ENCODE results near the gene KRT35. TPM values are rescaled to one million over a fixed set of nuclear protein-coding genes. Genes with fewer than 3 reads are reported as not detected.

The KRT35 gene
- total and polyA plus RNA-seq, 2 experiments from 2014 or later = not detected

DNA sequence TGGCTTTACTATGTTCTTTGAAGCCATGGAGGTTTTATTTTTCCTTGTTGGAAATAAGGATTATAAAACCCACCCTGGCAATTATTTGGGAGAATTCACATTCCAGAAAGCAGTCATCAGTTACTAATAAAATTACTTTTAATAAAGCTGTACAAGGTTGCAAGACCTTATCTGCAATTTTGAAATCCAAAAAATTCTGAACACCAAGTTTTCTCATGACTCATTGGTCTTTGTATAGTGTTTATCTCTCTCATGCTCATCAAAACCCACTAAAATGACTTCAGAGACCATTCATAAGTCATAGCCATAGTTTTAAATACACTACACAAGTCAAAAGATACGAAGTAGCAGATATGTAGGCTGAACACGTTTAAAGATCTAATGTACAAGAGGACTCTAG is 34.1 kb downstream of the KRT35 start:
- Mint-ChIP-seq H3K27ac (no peak overlapping the region), H3K36me3 (ENCODE audit: low read depth) (peaks cover 2% of the 10 kb centered on the region; the same call in 1 of the 3 replicates), H3K4me1 (no peaks in the 10 kb centered on the region), H3K9me3 (peaks cover 13% of the 10 kb centered on the region; the same call in 2 of the 3 replicates), H3K27me3 (ENCODE audit: insufficient read depth, low read depth, poor library complexity) (peaks cover 2% of the 10 kb centered on the region), H3K4me3 (no peak overlapping the region)
- H3K27ac ChIP-seq (ENCODE audit: low read depth) = no peak overlapping the region
- no peak overlapping the region for H3K4me3 ChIP-seq
- H3K9me2 ChIP-seq (ENCODE audit: insufficient read depth) = 0 out of 2 replicates have a peak, but pooled peaks cover 11% of the 10 kb centered on the region
- no peaks in the 10 kb centered on the region for H3F3A ChIP-seq (replicated peaks; ENCODE audit: low read depth)
- no peaks in the 10 kb centered on the region for H3K79me2 ChIP-seq (replicated peaks; ENCODE audit: insufficient read depth)
- H4K20me1 ChIP-seq (replicated peaks; ENCODE audit: insufficient read depth) = no peaks in the 10 kb centered on the region
- no peaks in the 10 kb centered on the region for H3K4me1 ChIP-seq (ENCODE audit: insufficient read depth)
- no peaks in the 10 kb centered on the region for H3K27me3 ChIP-seq (ENCODE audit: insufficient read depth)
- ATAC-seq (no peak), DNase-seq (ENCODE audit: low spot score) (no peak)
- no peak overlapping the region for H2AFZ ChIP-seq
- H3K36me3 ChIP-seq (ENCODE audit: insufficient read depth) = no peaks in the 10 kb centered on the region
- H3K4me2 ChIP-seq = no peak overlapping the region
- TF ChIP-seq JUNB (IDR thresholded peaks at IDR 0.05; ENCODE audit: unreplicated experiment) (no peak), EZH2phosphoT487 (IDR thresholded peaks at IDR 0.05; ENCODE audit: unreplicated experiment) (no peak), EZH2 (IDR thresholded peaks at IDR 0.05; ENCODE audit: low read depth, unreplicated experiment) (no peak), ZNF331 (CRISPR knock-in tag; IDR thresholded peaks at IDR 0.05; ENCODE audit: low read depth) (no peak), POLR2AphosphoS5 (IDR thresholded peaks at IDR 0.05; ENCODE audit: low read depth) (no peak), ZNF114 (CRISPR knock-in tag; IDR thresholded peaks at IDR 0.05) (no peak), CREB1 (CRISPR knock-in tag; IDR thresholded peaks at IDR 0.05; ENCODE audit: low read depth) (no peak)
- TF ChIP-seq, protein P1, sequence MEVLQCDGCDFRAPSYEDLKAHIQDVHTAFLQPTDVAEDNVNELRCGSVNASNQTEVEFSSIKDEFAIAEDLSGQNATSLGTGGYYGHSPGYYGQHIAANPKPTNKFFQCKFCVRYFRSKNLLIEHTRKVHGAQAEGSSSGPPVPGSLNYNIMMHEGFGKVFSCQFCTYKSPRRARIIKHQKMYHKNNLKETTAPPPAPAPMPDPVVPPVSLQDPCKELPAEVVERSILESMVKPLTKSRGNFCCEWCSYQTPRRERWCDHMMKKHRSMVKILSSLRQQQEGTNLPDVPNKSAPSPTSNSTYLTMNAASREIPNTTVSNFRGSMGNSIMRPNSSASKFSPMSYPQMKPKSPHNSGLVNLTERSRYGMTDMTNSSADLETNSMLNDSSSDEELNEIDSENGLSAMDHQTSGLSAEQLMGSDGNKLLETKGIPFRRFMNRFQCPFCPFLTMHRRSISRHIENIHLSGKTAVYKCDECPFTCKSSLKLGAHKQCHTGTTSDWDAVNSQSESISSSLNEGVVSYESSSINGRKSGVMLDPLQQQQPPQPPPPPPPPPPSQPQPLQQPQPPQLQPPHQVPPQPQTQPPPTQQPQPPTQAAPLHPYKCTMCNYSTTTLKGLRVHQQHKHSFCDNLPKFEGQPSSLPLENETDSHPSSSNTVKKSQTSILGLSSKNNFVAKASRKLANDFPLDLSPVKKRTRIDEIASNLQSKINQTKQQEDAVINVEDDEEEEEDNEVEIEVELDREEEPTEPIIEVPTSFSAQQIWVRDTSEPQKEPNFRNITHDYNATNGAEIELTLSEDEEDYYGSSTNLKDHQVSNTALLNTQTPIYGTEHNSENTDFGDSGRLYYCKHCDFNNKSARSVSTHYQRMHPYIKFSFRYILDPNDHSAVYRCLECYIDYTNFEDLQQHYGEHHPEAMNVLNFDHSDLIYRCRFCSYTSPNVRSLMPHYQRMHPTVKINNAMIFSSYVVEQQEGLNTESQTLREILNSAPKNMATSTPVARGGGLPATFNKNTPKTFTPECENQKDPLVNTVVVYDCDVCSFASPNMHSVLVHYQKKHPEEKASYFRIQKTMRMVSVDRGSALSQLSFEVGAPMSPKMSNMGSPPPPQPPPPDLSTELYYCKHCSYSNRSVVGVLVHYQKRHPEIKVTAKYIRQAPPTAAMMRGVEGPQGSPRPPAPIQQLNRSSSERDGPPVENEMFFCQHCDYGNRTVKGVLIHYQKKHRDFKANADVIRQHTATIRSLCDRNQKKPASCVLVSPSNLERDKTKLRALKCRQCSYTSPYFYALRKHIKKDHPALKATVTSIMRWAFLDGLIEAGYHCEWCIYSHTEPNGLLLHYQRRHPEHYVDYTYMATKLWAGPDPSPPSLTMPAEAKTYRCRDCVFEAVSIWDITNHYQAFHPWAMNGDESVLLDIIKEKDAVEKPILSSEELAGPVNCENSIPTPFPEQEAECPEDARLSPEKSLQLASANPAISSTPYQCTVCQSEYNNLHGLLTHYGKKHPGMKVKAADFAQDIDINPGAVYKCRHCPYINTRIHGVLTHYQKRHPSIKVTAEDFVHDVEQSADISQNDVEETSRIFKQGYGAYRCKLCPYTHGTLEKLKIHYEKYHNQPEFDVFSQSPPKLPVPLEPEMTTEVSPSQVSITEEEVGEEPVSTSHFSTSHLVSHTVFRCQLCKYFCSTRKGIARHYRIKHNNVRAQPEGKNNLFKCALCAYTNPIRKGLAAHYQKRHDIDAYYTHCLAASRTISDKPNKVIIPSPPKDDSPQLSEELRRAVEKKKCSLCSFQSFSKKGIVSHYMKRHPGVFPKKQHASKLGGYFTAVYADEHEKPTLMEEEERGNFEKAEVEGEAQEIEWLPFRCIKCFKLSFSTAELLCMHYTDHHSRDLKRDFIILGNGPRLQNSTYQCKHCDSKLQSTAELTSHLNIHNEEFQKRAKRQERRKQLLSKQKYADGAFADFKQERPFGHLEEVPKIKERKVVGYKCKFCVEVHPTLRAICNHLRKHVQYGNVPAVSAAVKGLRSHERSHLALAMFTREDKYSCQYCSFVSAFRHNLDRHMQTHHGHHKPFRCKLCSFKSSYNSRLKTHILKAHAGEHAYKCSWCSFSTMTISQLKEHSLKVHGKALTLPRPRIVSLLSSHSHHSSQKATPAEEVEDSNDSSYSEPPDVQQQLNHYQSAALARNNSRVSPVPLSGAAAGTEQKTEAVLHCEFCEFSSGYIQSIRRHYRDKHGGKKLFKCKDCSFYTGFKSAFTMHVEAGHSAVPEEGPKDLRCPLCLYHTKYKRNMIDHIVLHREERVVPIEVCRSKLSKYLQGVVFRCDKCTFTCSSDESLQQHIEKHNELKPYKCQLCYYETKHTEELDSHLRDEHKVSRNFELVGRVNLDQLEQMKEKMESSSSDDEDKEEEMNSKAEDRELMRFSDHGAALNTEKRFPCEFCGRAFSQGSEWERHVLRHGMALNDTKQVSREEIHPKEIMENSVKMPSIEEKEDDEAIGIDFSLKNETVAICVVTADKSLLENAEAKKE (CRISPR knock-in tag; IDR thresholded peaks at IDR 0.05) = no peak
- TF ChIP-seq, protein P2, sequence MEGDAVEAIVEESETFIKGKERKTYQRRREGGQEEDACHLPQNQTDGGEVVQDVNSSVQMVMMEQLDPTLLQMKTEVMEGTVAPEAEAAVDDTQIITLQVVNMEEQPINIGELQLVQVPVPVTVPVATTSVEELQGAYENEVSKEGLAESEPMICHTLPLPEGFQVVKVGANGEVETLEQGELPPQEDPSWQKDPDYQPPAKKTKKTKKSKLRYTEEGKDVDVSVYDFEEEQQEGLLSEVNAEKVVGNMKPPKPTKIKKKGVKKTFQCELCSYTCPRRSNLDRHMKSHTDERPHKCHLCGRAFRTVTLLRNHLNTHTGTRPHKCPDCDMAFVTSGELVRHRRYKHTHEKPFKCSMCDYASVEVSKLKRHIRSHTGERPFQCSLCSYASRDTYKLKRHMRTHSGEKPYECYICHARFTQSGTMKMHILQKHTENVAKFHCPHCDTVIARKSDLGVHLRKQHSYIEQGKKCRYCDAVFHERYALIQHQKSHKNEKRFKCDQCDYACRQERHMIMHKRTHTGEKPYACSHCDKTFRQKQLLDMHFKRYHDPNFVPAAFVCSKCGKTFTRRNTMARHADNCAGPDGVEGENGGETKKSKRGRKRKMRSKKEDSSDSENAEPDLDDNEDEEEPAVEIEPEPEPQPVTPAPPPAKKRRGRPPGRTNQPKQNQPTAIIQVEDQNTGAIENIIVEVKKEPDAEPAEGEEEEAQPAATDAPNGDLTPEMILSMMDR (conservative IDR thresholded peaks at IDR 0.05; ENCODE audit: low read depth in 2 of 2) = no peak
- TF ChIP-seq, protein P3, sequence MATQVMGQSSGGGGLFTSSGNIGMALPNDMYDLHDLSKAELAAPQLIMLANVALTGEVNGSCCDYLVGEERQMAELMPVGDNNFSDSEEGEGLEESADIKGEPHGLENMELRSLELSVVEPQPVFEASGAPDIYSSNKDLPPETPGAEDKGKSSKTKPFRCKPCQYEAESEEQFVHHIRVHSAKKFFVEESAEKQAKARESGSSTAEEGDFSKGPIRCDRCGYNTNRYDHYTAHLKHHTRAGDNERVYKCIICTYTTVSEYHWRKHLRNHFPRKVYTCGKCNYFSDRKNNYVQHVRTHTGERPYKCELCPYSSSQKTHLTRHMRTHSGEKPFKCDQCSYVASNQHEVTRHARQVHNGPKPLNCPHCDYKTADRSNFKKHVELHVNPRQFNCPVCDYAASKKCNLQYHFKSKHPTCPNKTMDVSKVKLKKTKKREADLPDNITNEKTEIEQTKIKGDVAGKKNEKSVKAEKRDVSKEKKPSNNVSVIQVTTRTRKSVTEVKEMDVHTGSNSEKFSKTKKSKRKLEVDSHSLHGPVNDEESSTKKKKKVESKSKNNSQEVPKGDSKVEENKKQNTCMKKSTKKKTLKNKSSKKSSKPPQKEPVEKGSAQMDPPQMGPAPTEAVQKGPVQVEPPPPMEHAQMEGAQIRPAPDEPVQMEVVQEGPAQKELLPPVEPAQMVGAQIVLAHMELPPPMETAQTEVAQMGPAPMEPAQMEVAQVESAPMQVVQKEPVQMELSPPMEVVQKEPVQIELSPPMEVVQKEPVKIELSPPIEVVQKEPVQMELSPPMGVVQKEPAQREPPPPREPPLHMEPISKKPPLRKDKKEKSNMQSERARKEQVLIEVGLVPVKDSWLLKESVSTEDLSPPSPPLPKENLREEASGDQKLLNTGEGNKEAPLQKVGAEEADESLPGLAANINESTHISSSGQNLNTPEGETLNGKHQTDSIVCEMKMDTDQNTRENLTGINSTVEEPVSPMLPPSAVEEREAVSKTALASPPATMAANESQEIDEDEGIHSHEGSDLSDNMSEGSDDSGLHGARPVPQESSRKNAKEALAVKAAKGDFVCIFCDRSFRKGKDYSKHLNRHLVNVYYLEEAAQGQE (IDR thresholded peaks at IDR 0.05; ENCODE audit: unreplicated experiment) = no peak

Data from GM23338 (cell line).